ENCODE data around the gene LSR.

- TF ChIP-seq, protein P1, sequence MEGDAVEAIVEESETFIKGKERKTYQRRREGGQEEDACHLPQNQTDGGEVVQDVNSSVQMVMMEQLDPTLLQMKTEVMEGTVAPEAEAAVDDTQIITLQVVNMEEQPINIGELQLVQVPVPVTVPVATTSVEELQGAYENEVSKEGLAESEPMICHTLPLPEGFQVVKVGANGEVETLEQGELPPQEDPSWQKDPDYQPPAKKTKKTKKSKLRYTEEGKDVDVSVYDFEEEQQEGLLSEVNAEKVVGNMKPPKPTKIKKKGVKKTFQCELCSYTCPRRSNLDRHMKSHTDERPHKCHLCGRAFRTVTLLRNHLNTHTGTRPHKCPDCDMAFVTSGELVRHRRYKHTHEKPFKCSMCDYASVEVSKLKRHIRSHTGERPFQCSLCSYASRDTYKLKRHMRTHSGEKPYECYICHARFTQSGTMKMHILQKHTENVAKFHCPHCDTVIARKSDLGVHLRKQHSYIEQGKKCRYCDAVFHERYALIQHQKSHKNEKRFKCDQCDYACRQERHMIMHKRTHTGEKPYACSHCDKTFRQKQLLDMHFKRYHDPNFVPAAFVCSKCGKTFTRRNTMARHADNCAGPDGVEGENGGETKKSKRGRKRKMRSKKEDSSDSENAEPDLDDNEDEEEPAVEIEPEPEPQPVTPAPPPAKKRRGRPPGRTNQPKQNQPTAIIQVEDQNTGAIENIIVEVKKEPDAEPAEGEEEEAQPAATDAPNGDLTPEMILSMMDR (IDR thresholded peaks at IDR 0.05): no peak
- TF ChIP-seq ZFX (IDR thresholded peaks at IDR 0.05; ENCODE audit: borderline replicate concordance): no peak
These were observed 67.1 kb downstream of the LSR start for GRCh38 chr19:35315883-35316282.

Data from 22Rv1 (cell line).